ENCODE data around the gene FOXN3. TPM values are rescaled to one million over a fixed set of nuclear protein-coding genes. Genes with fewer than 3 reads are reported as not detected.

The FOXN3 gene
- total RNA-seq, 1 donor from 2014 or later = 108 TPM

DNA sequence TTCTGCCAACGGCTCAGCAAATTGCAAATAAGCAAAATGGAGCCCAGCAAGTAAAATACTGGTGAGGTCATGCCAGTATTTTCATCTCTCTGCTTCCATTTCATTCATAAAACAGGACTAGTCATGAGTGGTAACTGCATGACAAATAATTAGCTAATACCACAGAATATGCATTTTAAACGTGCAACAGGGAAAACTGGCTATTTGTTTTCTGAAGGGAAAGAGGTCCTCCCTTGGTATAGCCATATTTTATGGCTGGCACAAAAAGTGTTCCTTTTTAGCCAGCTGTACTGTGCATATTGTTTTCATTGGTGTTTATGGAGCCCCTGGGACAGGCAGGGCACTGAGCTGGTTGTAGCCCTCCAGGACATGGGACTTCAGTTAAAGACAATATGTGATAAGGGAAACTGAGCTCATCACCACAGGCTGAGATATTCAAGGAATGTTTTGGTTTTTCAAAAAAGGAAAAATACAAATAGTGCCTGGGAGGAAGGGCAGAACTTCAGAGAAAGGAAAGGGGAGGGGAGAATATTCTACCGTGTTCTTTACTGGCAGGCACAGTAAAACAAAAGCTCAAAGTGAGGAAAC is 26.1 kb upstream of the FOXN3 start:
- DNase-seq (ENCODE audit: low spot score) = no peak
- TF ChIP-seq, protein P1, sequence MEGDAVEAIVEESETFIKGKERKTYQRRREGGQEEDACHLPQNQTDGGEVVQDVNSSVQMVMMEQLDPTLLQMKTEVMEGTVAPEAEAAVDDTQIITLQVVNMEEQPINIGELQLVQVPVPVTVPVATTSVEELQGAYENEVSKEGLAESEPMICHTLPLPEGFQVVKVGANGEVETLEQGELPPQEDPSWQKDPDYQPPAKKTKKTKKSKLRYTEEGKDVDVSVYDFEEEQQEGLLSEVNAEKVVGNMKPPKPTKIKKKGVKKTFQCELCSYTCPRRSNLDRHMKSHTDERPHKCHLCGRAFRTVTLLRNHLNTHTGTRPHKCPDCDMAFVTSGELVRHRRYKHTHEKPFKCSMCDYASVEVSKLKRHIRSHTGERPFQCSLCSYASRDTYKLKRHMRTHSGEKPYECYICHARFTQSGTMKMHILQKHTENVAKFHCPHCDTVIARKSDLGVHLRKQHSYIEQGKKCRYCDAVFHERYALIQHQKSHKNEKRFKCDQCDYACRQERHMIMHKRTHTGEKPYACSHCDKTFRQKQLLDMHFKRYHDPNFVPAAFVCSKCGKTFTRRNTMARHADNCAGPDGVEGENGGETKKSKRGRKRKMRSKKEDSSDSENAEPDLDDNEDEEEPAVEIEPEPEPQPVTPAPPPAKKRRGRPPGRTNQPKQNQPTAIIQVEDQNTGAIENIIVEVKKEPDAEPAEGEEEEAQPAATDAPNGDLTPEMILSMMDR (IDR thresholded peaks at IDR 0.05; ENCODE audit: unreplicated experiment) = no peak
- no peaks in the 10 kb centered on the region for H3K9me3 Mint-ChIP-seq (ENCODE audit: unreplicated experiment)
- no peak overlapping the region for H3K4me3 Mint-ChIP-seq (ENCODE audit: unreplicated experiment)
- peaks cover 5% of the 10 kb centered on the region for H3K27me3 Mint-ChIP-seq (ENCODE audit: unreplicated experiment)
- H3K4me1 Mint-ChIP-seq (ENCODE audit: unreplicated experiment) = peaks cover 25% of the 10 kb centered on the region
- no peaks in the 10 kb centered on the region for H3K36me3 Mint-ChIP-seq (ENCODE audit: low read depth, unreplicated experiment)
- H3K27ac Mint-ChIP-seq (ENCODE audit: unreplicated experiment) = peak overlapping the region; percentile 7

DNA sequence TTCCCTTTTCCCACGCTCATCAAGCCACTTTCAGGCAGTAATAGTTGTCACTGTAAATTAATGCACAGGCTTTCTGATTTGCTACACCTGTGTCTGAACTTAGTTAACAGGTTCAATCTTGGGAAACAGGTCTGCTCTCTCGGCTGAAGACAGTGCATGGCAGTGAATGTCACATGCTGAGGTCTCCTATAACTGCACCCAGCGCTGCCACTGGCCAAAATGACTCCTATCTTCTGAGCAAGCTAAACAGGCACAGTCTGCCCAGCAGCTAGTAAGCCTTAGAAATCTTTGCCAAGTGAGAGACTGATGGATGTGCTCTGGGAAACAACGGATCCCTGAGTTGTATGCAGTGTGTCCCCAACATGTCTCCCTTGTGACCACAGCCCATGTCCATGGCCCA is 25.2 kb upstream of the FOXN3 start:
- Mint-ChIP-seq H3K36me3 (ENCODE audit: low read depth, unreplicated experiment) (no peaks in the 10 kb centered on the region), H3K4me1 (ENCODE audit: unreplicated experiment) (peaks cover 25% of the 10 kb centered on the region), H3K4me3 (ENCODE audit: unreplicated experiment) (no peak overlapping the region), H3K9me3 (ENCODE audit: unreplicated experiment) (no peaks in the 10 kb centered on the region), H3K27ac (ENCODE audit: unreplicated experiment) (no peak overlapping the region), H3K27me3 (ENCODE audit: unreplicated experiment) (peaks cover 5% of the 10 kb centered on the region)
- TF ChIP-seq, protein P1 (IDR thresholded peaks at IDR 0.05; ENCODE audit: unreplicated experiment) = no peak
- DNase-seq (ENCODE audit: low spot score) = no peak

DNA sequence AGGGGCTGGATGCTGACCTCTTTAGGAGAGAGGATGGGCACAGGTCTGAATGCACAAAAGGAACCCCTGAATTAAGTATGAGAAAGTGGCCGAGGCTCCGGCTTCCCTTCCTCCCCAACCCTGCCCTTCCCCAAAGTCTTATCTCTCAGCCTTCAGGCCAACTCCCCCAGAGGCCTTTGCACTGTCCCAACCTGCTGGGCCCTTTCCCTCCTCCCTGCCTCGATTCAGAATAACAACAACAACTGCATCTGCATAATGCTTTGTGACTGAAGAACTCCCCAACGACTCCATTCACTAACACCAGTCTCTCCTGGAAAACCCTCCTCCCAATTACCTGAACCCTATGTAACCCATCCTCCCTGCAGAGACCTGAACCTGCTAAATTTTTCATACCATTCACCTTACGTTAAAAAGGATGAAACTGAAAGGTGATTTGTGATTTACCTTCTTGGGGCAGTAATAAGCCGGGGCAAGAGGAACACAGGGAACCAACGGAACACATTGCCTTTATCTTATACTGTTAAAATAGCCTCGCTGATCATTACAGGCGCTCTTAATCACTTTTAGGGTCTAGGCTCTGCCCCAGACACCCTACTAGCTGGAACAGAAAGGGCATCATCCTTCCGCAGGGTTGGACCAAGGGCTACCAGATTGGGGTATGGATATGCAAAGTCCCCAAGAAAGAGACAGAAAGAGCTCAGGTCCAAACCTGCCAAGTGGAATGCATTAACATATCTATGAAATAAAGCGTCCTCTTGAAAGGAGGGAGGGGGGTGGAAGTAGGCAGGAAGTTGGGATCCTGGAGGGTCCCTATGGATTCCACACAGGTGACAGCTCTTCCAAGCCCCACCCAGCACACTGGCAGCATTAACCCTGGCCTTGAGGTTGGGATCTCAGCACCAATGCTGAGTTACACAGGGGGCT is 24.2 kb upstream of the FOXN3 start:
- TF ChIP-seq, protein P1 (IDR thresholded peaks at IDR 0.05; ENCODE audit: unreplicated experiment) = no peak
- H3K36me3 Mint-ChIP-seq (ENCODE audit: low read depth, unreplicated experiment) = no peaks in the 10 kb centered on the region
- no peaks in the 10 kb centered on the region for H3K9me3 Mint-ChIP-seq (ENCODE audit: unreplicated experiment)
- H3K4me3 Mint-ChIP-seq (ENCODE audit: unreplicated experiment) = no peak overlapping the region
- peaks cover 5% of the 10 kb centered on the region for H3K27me3 Mint-ChIP-seq (ENCODE audit: unreplicated experiment)
- peaks cover 25% of the 10 kb centered on the region for H3K4me1 Mint-ChIP-seq (ENCODE audit: unreplicated experiment)
- H3K27ac Mint-ChIP-seq (ENCODE audit: unreplicated experiment) = peak overlapping the region; percentile 7
- DNase-seq (ENCODE audit: low spot score) = no peak

DNA sequence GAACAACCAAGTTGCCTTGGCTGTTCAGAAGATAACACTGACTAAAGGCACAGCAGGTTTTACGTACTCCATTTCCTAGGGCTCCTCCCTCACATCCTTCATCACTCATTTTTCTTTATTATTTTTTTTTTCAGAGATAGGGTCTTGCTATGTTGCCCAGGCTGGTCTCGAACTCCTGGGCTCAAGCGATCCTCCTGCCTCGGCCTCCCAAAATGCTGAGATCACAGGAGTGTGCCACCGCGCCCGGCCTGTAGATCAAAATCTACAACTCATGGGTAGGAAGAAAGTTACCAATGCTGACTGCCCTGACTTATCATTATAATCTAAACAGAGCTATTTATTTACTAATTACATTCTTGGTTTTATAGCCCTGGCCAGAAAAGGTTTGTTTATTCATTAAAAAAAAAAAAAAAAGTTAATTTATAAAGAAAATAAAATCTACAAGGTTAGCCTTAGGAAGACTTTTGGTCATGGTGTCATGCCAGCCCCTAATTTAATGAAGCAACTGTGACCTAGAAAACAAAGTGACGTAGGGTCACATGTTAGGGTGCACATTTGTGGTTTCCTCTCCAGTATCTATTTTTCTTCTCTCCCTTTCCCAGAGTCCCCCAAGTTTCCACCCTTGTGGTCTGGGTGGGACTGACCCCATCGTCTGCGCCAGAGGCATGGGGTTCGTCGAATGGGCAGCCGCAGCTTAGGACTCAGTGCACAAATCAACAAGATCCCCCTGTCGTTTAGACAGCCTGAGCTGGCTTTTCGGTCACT is 19.0 kb upstream of the FOXN3 start:
- Mint-ChIP-seq H3K4me1 (ENCODE audit: unreplicated experiment) (peaks cover 3% of the 10 kb centered on the region), H3K27me3 (ENCODE audit: unreplicated experiment) (peaks cover 3% of the 10 kb centered on the region)

More for the DNA sequence above, 19.0 kb upstream of the FOXN3 start:
- no peak for DNase-seq (ENCODE audit: low spot score)
- Mint-ChIP-seq H3K9me3 (ENCODE audit: unreplicated experiment) (no peaks in the 10 kb centered on the region), H3K36me3 (ENCODE audit: low read depth, unreplicated experiment) (no peaks in the 10 kb centered on the region), H3K4me3 (ENCODE audit: unreplicated experiment) (no peak overlapping the region), H3K27ac (ENCODE audit: unreplicated experiment) (no peak overlapping the region)
- TF ChIP-seq, protein P1 (IDR thresholded peaks at IDR 0.05; ENCODE audit: unreplicated experiment) = no peak

All from endothelial cell (in vitro differentiated cells).